ENCODE results near the gene G6PC1.
"Not testable (repeated sequence)": the region's sequence is repeated elsewhere in the genome, so short reads cannot be mapped to it uniquely, and the experiment has no call there.

Gene G6PC1

DNA sequence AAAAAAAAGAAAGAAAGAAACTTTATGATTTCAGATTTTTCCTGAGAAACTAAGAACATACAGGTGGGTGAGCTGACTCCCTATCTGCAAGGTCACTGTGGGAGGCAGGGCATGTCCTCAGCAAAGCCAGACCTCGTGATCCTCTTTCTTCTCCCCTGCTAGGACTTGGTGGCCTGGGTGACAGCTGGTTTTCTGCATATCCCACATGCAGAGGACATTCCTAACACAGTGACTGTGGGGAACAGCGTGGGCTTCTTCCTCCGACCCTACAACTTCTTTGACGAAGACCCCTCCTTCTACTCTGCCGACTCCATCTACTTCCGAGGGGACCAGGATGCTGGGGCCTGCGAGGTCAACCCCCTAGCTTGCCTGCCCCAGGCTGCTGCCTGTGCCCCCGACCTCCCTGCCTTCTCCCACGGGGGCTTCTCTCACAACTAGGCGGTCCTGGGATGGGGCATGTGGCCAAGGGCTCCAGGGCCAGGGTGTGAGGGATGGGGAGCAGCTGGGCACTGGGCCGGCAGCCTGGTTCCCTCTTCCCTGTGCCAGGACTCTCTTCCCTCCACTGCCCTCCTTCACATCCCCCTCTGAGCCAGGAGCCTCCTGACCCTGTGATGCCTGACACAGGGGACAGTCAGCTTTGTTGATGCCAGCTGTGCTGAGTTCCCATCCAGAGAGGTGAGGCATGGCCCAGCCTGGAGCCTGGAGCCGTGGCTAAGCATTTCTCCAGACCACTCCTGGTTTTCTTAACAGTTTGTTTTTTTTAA, 26.5 kb upstream of the G6PC1 start:
- DNase-seq = not testable (repeated sequence)

DNA sequence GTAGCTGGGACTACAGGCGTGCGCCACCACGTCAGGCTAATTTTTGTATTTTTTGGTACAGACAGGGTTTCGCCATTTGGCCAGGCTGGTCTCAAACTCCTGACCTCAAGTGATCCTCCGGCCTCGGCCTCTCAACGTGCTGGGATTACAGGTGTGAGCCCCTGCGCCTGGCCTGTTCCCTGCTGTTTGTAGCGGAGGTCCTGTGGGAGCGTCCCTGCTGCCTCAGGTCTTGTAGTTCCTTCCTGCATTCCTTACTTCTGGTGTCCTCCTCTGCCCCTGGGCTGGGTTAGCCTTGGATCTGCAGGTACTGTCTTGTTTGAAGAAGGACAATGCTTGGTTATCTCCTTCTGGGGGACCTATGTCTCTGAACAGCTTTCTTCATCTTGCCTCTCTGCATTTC, 23.6 kb upstream of the G6PC1 start:
- no peak for DNase-seq

DNA sequence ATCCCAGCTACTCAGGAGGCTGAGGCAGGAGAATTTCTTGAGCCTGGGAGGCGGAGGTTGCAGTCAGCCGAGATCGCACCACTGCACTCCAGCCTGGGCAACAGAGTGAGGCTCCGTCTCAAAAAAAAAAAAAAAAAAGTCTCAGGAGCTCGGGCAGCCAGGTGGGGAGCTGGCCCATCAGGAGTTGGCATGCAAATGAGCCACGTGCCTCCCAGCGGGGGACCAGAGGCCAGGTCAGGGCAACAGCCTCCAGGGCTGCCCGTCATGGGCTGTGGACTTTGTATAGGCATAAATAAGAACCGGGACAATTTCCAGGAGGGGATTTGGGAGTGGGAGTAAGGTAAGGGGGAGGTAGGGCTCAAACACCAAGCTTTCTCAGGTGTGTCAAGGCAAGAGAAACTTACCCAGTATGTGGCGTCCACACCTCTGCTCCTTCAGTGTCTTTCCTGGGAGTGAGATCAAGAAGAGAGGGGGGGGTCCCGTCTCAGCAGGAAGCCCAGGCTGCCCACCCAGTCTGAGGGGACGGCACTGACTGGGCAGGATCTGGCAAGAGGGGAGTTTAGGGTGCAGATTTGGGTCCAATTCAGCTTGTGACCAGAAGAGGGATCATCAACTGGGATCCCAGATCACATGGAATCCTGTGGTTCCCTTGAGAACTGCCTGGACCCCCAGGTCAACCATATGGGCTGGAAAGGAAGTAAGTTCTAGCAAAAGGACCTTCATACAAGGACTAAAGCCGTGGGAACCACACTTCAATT, 22.3 kb upstream of the G6PC1 start:
- DNase-seq = no peak

DNA sequence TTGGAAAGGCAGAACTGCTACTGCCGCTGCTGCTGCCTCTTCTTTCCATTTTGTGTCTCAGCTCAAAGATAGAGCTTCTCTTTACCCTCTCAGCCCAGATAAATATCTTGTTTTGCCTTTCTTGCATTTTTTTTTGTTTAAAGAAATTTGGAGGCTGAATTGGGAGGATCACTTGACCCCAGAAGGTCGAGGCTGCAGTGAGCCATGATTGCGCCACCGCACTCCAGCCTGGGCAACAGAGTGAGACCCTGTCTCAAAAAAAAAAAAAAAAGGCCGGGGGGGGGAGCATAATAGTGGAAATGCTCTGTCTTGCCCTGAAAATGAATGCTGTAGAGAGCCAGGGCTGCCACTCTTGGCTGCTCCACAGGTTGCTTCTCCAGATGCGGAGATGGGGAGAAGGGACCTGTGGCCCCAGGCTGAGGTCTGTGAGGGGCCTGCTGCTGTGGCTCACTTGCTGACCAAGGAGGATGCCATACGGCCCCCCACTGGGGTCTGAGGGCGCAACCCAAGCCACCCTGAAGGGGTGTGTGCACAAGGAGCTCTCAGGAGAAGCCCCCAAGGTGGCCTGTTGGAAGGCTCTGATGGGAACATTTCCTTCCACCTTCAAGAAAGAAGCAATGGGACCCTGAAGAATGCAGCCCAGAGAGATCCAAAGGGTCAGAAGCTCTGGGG, 21.5 kb upstream of the G6PC1 start:
- no peak for DNase-seq

DNA sequence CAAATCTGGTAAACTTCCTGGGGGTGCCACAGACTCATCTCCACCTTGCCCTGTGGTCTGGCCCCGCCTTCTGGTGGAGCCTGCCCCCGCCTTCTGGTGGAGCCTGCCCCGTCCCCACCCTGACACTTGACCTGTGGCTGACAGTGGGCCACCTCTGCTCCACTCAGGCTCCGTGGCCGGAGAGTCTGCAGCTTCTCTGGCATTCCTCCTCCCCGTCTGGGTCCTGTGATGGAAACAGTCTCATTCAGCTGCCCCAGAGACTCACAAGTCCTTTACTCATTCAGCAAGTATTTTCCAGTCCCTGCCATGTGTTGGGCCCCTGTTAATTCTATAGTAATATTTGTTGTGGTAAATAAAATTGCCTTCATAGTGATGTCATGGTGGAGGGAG, 21.0 kb upstream of the G6PC1 start:
- no peak for DNase-seq

DNA sequence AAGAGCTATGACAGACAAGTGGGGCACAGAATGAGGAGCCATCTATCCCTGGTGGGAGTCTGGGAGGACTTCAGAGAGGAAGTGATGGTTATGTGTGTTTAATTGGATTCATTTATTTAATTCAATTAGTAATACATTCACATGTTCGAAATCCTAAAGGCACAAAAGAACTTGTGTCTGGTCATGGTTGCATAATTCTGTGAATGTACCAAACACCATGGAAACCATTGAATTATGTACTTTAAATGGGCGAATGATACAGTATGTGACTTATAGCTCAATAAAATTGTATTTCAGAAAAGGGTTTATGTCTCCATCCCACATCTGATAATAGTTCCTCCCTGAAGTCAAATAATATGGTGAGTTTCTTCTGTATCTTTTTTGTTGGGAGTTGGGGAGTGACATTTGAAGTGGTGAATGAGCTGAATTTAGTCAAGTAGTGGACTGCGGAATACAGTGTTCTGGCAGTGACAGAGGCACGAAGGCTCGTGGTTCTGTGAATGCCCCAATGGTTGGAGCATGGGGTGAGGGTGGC, 19.8 kb upstream of the G6PC1 start:
- no peak for DNase-seq

DNA sequence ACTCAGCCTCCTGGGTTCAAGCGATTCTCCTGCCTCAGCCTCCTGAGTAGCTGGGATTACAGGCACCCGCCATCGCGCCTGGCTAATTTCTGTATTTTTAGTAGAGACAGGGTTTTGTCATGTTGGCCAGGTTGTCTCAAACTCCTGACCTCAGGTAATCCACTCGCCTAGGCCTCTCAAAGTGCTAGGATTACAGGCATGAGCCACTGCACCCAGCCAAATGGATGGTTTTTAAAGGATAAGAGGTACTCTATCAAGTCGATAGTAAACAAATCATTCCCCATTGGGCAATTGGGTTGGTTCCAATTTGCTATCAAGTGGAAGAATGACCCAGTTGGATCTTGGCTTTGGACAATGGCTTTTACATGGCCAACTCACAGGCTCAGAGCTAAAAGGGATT, 18.9 kb upstream of the G6PC1 start:
- DNase-seq = not testable (repeated sequence)

DNA sequence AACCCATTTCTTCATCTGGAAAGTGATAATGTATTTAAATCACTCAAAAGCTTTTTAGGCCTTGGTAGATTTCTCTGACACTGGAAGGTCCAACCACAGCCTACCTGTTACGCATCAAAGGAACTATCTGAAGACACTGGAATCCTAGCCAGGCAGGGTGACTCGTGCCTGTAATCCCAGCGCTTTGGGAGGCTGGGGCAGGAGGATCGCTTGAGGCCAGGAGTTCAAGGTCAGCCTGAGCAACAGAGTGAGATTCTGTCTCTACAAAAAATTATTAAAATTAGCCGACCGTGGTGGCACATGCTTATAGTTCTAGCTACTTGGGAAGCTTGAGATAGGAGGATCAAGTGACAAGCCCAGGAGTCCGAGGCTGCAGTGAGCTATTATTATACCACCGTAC, 18.4 kb upstream of the G6PC1 start:
- no peak for DNase-seq

DNA sequence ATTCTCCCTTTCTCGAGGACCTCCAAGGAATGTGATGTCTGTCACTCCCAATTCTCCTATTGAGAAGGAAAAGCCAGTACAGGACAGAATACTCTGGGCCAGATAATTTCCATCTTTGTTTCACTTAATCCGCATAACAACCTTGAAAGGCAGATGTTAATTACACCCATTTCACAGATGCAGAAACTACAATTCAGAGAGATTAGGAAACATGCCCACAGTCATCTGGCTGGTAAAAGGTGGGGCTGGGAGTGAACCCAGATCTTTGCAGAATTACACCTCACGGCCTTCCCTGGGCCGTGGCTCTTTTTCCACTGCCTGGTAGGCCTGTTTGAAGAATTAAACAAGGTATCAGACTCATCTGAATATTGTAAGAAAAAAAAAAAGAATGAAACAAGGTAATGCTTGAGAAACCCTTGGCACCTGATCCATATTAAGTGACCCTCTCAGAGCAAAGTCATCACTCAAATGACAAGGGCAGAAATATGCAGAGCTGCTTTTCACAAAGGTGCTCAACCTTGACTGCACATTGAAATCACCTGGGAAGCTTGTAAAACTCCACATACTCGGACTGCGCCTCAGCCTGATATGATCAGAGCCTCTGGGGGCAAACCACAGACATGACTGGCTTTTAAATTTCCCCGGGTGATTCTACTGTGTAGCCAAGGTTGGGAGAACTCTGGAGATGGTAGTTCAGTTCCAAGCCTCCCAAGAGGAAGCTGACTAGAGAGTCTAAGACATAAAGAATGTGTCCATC, 16.6 kb upstream of the G6PC1 start:
- DNase-seq = no peak

DNA sequence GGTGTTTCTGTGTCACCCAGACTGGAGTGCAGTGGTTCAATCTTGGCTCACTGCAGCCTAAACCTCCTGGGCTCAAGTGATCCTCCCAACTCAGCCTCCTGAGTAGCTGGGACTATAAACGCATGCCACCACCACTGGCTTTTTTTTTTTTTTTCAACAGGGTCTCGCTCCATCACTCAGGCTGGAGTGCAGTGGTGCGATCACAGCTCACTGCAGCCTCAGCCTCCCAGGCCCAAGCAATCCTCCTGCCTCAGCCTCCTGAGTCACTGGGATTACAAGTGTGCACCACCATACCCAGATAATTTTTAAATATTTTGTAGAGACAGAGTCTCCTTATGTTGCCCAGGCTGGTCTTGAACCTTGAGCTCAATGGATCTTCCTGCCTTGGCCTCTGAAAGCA, 14.8 kb upstream of the G6PC1 start:
- DNase-seq = not testable (repeated sequence)

DNA sequence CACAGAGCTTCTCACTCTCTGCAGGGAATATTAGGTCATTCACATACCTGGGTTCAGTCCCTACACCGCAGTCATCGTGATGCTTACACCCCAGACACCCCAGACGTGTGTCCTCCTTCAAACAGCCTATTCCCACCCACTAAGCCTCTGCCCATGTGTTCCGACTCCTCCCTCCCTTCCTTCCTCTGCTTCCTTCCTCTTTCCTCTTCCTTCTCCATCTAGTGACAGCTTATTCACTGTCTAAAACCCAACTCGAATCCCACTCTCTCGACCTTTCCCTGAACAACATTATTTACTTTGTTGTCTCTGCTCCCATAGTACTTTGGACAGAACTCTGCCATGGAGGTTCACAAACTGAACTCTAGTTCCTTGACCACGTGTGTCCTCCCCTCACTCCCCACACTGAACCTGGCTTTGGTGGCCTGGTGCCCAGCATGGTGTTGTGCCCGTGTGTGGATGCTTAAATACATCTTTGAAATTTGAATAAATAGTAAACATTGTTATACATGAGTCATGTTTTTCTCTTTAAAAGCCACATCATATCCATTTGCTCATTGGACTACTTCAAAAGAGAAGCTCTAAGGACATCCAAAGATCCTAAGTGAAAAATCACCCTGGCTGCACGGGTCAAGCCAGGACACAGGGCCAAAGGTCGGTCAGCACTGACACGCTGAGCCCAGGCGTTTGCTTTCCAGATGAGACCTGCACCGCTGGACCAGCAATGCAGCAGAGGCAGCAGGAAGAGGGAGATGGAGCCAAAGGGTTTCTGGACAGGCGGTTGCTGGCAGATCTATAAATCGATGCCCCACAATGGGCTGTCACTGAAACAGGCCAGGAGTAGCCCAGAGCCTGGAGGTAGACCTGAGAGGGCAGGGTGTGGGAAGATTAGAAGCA, 14.1 kb upstream of the G6PC1 start:
- DNase-seq = no peak

DNA sequence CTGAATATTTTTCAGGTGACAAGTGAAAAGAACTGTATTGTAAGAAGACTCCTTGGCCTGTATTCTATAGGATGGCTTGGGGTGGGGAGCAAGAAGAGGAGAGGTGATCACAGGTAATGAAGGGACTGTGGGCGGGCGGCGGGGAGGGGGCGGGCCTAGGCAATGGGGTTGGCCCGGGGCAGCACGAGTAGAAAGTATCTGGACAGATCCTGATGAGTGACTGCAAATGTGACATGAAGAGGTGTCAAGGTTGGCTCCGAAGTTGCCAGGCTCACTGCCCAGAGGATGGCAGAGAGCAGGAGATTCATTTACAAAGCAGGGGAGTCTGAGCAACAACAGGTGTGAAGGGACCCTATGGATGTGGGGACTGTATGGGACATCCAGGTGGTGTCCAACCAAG, 10.8 kb upstream of the G6PC1 start:
- DNase-seq = no peak

DNA sequence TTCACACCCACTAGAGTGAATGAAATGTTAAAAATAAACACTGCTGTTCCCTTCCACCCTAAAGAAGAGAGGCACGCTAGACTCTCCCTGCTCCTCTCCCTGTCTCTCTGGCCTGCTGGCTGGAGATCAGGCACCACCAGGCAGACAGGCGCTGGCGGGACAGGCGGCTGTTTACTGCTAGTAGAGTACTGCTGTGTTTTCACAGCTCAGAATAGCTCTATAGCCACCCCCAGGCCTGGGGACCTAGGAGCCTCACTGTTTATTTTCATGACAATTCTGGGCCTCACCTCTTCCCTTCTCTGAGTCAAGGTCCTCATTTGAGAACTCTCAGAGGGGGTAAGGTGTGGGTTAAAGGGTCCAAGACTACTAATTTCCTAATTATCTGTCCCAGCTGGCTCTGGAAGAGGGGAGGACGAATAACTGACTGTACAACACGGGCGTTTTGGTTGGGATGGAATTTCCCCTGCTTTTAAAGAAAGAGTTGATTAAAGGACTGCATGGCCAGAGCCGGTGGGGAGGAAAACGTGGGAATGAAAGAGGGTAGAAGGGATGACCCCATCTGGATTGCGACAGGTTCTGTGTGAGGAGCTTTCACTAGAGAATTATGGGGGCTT, 9.0 kb upstream of the G6PC1 start:
- DNase-seq = no peak

DNA sequence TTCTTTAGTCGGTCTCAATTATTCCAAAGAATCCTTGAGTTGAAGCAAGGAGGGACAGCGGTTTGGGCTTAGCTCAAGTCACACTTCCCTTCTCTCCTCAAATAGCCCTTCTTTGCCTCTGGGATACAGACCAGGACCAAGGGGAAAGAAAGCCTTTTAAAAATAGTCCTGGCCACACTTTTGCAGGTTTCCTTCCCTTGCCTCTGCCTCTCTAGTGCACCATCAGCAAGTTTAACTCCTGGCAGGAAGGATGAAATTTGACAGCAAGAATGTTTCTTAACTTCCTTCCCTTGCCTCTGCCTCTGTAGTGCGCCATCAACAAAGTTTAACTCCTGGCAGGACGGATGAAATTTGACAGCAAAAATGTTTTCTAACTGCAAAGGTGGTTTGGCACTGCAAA, 7.2 kb upstream of the G6PC1 start:
- DNase-seq = no peak

DNA sequence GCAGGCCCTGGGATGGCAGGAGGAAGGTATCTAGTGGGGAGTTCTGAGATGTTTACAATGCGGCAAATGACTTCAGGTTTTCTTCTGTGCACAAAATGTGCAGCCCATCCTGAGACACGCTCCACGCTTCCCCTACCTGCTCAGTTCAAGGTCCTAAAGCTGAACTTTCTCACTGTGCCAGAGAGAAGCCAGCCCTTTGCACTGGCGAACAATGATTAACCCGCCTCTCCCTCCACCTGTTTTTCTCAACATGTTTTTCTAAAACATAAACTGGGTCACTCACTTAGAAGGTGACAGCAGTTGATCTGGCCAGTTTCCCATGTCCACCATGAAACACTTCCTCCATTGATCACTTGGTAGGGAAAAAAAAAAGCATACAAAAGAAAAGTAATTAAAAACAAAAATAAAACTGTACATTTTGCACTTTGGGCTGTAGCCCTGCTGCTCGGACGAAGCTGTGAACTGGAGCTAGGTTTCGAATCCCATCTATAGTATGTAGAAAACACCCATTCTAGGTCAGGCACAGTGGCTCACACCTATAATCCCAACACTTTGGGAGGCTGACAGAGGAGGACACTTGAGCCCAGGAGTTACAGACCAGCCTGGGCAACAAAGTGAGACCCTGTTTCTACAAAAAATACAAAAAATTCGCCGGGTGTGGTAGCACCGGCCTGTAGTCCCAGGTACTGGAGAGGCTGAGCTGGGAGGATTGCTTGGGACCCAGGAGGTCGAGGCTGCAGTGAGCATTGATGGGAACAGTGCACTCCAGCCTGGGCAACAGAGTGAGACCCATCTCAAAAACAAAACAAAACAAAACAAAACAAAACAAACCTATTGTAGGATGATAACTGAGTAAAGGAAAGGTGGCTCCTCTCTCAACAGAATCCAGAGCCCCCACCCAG, 6.1 kb upstream of the G6PC1 start:
- no peak for DNase-seq

DNA sequence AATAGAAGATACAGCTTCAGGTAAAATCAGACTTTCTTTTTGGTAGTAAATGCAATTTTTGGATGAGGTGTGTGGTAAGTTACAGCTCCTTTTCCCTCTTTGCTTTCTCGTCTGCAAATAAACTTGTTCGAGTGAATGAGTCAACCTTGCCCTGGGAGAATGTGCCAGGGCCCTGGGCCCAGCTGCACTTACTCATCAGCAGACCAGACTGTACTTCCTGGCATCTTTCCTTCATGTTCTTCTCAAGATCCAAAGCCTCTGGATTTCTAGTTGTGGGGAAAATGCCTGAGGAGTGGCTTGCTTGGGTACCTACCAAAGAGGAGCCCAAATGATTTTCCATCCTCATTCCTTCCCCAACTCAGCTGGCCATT, 5.4 kb upstream of the G6PC1 start:
- no peak for DNase-seq

DNA sequence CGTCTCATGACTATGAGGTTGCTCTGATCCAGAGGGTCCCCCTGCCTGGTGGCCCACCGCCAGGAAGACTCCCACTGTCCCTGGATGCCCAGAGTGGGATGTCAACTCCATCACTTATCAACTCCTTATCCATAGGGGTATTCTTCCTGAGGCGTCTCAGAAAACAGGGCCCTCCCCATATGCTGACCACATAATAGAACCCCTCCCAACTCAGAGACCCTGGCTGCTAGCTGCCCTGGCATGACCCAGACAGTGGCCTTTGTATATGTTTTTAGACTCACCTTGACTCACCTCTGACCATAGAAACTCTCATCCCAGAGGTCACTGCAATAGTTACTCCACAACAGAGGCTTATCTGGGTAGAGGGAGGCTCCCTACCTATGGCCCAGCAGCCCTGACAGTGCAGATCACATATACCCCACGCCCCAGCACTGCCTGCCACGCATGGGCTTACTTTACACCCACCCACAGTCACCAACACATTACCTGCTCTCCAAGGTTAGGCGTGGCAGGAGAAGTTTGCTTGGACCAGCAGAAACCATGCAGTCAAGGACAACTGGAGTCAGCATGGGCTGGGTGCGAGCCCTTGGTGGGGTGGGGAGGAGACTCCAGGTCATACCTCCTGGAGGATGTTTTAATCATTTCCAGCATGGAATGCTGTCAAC, 2.3 kb upstream of the G6PC1 start:
- no peak for DNase-seq

DNA sequence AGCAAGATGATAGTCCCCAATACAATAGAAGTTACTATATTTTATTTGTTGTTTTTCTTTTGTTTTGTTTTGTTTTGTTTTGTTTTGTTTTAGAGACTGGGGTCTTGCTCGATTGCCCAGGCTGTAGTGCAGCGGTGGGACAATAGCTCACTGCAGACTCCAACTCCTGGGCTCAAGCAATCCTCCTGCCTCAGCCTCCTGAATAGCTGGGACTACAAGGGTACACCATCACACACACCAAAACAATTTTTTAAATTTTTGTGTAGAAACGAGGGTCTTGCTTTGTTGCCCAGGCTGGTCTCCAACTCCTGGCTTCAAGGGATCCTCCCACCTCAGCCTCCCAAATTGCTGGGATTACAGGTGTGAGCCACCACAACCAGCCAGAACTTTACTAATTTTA, 618 bp upstream of the G6PC1 start:
- DNase-seq = not testable (repeated sequence)

DNA sequence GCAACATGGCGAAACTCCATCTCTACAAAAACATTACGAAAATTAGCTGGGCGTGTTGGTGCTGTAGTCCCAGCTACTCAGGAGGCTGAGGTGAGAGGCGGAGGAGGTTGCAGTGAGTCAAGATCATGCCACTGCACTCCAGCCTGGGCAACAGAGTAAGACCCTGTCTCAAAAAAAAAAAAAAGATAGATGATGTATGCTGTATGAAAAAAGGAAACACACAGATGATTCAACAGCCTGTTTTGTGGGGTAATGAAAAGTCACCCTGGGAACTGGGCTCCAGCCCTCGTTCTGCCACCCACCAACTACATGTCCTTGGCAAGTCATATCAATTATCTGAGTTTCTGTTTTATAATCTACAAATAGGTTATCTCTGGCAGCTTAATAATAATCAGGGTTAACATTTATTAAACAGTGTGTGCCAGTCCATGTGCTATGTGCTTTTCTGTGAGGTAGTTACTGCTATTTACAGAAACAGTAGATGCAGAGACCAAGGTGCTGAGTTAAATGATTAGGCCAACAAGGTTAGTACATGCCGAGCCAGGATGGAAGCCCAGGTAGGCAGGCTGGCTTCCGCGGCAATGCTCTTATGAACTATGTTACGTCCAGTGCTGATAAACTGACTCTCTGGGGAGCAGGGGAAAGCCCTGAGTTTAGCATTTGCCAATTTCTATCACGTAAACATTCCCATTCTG, 1.1 kb downstream of the G6PC1 start:
- DNase-seq = no peak
